DMS 273 (cell line): ENCODE results near the gene FOXL2NB.
A peak's percentile ranks its signal among the peaks of the same experiment; 100 is the strongest.

Source experiments
- DNase-seq: peaks from one replicate; lab custom pipeline; 2025; ENCODE audit not compliant: unreplicated experiment; lab: John Stamatoyannopoulos, UW

The FOXL2NB gene

DNA sequence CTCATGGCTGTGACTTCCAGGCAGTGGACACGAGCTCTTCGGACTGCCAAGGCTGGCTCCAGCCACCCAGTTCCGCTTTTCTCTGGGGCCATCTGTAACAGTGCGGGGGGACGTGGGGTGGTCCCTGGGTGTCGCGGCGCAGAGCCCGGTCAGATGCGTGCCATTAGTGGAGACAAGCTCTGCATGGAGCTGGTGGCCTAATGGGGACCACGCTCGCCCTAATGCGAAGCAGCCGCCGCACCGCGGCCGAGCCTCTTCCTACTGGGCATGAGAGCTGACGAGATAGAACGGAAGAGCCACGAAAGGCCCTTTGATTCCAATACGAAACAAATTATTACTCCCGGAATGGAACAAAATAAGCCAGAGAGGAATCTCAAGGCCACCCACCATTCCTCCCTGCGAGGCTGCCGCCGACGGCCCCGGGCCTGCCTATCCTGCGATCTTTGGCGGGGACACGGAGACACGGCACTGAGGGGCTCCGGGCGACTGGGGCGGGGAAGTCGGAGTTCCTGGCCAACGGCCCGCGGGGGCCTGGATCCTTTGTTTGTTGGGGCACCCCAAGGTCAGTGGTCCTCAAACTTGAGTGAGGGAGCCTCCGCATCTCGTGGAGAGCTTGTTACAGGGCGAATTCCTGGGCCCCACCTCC is 18.2 kb upstream of the FOXL2NB start:
- DNase-seq, result no peak

DNA sequence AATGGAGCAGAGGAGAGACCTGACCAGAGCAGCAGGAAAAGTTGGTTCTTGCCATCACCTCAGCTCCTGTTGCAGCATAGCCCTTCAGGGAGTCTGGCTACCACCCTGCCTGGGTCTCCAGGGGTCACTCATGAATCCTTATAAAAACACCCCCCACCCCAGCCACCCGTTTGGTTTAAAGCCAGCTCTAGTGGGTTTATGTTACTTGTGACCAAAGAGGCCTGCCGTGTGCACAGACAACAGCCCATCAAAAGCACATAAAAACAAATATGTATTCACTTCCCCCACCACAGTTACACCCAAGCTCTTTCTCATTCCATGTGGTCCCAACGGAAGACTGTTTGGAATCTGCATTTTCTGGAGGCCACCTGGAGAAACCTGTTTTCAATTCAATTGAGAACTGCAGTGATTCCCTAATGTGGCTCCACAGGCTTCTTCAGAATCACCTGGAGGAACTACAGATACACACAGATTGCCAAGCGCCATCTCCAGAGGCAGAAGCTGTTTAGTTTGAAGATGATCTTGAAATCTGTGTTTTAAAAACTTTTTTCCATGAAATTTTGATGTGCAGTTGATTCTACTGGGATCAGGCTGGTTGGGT is 13.8 kb upstream of the FOXL2NB start:
- DNase-seq, result no peak

GRCh38 chr3:138933981-138934691 is 12.9 kb upstream of the FOXL2NB start:
- DNase-seq, result no peak

DNA sequence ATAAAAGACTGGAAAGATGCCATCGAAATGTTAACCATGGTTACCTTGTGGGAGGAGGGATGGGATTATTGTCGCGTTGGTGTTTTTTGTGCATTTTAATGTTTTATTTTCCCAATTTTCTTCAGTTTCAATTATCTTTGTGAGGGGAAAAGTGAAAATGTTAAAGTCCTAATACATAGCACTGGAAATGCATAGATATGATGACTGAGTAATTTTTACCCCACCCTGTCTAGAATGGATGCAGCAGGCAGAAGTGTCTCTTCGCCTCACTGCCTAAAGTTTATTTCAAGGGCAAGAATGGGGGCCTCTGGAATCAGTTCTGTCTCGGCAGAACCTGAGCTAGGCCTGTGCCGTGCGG is 11.5 kb upstream of the FOXL2NB start:
- DNase-seq, result no peak

- peak; percentile 94 for DNase-seq
These were observed 10.9 kb upstream of the FOXL2NB start for GRCh38 chr3:138935863-138936740.

GRCh38 chr3:138936741-138937689 is 10.0 kb upstream of the FOXL2NB start:
- peak; percentile 43 for DNase-seq

GRCh38 chr3:138937690-138938055 is 9.3 kb upstream of the FOXL2NB start:
- DNase-seq, result no peak

DNA sequence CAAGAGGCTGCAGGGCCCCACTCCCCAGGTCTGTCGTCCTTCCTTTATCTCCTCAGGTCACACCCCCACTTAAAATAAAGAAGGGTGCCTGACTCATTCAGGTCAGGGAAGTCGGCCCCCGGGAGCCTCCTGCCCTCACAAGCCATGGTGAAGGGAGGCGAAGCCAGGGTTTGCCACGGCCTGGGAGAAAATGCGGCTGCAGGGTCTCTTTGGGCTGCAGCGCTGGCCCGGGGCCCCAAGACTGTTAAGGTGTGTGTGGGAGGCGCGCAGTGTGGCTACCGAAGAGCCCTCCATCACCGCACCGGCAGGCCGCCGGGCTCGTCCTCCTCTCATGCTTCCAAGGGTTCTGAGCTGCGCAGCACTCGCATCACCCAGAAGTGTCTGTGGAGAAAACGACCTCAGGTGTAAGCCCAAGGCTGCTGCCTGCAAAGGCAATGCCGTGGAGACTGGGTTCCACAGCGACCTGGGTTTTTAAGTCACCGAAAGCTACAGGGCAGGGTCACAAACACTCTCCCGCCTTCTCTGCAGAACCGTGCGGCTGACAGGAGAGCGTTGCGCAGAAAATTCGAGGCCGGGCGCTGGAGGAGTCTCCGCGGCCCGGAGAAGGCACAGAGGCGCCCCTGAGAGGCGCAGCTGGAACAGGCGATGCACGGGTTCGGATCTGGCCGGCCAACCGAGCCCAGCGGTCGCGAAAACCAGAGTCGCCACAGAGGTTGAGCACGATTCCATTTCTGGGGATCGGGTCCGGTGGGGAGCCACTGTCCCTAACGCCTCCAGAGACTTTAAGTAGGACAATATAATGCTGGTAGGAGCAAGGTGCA is 8.8 kb upstream of the FOXL2NB start:
- no peak for DNase-seq

DNA sequence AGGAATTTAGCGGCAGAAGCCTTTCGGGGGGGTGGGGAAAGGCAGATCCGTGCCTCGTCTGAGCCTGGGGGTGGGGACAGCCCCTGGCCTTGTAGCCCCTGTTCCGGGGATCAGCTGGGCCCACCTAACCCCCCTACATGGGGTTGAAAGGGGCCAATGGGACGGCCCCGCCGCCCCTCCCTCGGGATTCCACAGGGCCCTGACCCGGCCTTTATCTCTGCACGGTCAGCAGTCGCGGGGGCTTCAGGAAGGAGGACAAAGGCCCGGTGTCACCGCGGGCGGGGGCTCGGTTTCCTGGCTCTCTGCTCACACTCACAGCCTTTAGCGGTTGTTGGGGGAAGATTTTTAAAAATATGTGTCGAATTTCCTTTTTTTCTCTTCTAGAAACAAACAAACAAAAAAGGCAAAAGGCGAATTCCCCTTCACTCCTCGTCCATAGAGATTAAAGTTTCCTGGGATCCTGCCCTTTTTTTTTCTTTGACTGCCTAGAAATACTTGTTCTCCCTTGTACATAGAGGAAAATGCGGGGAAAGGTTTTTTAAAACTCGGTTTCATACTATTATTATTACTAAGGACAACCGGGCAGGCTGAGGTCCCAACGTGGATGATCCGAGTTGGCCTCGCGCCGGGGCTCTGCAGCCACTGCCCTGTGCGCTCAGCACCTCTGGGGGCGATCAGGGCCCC is 8.0 kb upstream of the FOXL2NB start:
- DNase-seq, result no peak

DNA sequence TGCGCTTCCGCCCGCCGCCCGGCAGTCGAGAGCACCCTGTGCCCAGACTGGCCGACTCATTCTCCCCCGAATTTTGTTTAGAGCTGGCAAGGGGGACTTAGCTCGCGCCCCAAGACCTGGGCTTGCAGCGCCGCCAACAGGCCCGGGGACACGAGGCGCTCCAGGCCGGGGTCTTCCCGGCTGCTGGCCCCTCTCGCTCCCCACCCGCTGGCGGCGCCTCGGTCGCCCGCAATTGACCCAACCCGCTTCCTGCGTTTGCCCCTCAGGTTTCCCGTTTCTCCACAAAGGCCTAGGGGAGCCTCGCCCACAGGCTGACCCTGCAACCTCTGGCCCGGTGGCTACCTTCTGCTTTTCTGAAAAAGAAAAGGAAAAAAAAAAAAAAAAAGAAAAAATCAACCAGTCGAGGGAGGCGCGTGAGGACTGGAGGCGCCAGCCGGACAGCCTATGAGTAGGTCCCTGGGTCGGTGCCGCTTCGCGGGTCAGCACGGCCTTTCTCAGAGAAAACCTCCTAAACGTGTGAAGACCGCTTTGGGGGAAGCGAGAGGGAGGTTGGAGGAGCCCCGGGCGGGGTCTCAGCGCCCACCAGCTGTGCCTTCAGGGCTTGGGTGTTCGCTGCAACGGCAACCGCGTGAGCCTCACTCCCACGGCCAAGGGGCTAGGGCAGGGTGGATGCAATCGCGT is 7.3 kb upstream of the FOXL2NB start:
- no peak for DNase-seq

- DNase-seq, result no peak
These were observed 6.6 kb upstream of the FOXL2NB start for GRCh38 chr3:138940446-138940845.

GRCh38 chr3:138941259-138941885 is 5.6 kb upstream of the FOXL2NB start:
- DNase-seq, result peak; percentile 77

DNA sequence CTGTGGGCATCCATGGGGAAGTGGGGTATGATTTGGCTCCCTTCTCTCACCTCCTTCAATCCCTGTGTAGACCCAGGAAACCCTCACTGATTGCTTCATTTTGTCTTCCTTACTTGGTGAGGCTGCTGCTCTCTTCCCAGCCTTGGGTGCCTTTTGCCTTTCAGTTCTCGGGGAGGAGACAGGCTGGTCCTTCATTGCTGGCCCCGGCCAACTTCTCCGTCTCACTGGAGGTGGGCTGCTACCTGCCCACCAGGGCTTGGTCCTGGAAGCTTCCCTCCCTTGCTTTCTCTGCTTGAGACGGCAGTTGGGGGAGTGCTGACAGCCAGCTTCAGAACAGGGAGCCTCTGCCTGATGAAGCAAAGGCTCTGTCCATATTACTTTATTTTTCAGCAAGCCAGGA is 4.7 kb upstream of the FOXL2NB start:
- no peak for DNase-seq

DNA sequence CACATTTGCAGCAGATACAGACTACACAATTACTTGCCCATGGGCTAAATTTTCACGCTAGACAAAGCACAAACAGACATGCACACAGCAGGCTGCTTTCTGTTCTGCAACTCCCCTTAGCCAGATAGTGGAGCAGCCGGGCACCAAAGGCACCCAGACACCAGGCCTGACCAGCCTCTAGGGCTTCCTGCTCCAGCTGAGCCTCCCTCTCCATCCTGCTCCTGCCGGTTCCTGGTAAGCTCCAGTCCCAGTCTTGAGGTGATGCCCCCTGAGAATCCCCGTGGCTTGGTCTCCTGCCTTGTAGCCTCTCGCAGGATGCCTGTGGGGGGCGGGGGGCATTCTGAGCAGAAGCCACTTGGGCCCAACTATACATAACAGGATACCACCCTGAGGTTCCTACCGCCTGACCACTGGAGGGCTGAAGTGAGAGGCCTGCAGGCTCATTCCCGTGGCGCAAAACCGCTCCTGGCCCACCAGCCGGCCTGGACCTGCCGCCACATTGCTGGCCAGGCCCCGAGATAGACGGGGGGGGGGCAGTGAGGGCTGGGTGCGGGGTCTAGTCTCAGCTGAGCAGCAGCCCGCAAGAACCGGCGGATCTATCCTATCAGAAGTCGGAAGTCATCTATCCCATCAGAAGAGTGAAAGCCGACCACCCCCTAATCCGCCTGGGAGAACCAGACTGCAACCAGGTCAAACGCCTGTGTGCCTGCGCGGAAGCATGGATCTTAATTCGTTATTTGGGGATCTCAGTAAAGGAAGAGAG is 4.0 kb upstream of the FOXL2NB start:
- no peak for DNase-seq

DNA sequence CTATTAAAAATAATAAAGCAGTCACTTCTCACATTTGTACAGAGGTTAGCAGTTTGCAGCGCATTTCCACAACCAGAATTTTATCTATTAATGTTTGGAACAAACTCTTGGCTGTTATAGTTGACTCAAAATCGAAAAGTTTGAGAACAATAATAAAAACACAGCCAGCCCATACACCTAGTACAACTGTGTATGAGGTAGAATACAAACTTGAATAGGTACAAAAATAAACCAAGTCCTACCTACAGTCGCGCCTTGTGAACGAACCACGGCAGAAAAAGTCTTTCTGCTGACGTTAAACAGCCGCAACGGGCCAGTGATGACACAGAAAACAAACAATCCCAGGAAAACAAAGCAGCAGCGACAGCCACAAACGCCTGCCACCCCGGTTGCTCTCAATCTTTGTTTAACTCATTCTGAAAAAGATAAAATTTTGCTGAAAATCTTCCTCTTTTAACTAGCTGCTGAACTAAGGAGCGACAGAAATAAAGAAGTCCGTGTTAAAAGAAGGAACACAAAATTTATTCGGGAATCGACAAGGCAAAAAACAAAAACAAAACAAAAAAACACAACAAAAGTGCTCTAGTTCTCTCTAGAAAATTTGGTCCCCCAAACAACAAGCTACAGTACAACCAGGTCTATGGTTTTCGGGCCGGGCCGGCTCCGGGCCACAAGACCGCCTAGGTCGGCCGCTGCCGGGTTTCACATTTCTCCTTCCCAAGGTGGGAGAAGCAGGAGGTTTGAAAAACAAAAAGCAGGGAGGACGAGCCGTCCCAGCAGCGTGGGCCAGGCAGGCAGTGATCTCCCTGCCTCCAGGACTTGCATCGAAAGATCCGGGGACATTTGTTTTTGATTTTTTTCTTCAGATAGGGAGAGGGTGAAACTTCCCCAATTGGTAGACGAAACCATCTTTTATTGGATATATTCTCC is 3.0 kb upstream of the FOXL2NB start:
- no peak for DNase-seq

DNA sequence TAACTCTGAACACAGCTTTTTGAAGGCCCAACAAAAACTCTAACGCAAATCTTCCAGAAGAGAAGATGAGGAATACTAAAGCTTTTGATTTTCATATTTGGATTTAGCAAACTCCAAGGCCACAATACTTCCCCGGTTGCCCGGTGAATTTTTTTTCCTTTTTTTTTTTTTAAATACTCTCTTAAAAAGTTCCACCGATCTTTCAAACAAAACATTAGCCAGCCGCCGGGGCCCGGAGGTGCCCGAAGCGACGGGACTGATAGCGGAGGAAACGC is 2.4 kb upstream of the FOXL2NB start:
- DNase-seq, result no peak
